Erythroblast (primary cell): ENCODE measurements around the gene ETV2.

Source experiments
- DNase-seq, 2 experiments: peaks; one replicate each; lab custom pipeline; 2025; lab: John Stamatoyannopoulos, UW
- GATA1 ChIP-seq: IDR thresholded peaks from 2 replicates; pipeline ENCODE4 v1.6.1; 2011; ENCODE audit warnings: low read depth, mild to moderate bottlenecking, control low read depth, low read length, moderate library complexity
- POLR2A ChIP-seq: IDR thresholded peaks from 2 replicates; pipeline ENCODE4 v1.6.1; 2011; ENCODE audit warnings: mild to moderate bottlenecking, low read length

The ETV2 gene

DNA sequence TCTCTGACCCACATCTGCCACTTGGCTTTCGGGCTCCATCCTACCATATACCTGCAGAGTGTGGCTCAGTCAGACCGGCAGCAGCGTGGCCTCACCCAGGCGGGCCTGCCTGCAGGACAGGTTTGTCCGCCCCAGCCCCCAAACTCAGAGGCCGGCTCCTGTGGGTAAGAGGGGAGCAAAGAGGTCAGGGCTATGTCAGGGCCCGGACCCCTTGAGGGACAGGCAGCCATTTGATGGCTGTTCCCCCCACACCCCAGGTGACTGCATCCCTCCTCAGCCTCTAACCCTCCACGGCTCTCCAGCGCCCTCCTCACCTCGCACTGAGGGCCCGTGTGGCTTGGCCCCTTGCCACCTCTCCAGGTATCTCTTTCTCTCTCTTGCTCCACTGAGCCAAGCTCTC is 50.5 kb downstream of the ETV2 start:
- DNase-seq: no peak
- TF ChIP-seq GATA1 (no peak), POLR2A (no peak)

DNA sequence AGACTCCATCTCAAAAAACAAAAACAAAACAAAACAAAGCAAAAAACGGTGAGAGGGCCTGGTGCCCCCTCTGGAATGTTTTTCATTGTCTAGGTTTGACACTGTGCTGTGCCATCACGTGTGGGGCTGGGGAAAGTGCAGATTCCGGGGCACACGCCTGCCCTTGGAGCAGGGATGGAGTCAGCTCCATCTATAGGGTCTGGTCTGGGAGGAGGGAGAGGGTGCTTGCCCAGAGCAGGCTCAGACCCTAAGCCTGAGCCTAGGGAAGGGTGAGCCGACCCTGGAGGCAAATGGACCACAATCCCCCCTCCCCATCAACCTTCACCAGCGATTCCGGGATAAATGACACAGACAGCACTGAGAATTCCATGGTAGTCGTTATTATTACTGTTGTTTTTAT is 51.9 kb downstream of the ETV2 start:
- TF ChIP-seq GATA1: no peak
- no peak for TF ChIP-seq POLR2A
- no peak for DNase-seq

GRCh38 chr19:35693835-35694599 is 52.5 kb downstream of the ETV2 start:
- DNase-seq: peak; percentile 88 to 94
- TF ChIP-seq GATA1 (no peak), POLR2A (no peak)
